COLO668 (cell line): Measurements from ENCODE around the gene TMEM132A.

ENCODE experiments used
- DNase-seq: peaks from one replicate; lab custom pipeline; 2025; ENCODE audit not compliant: unreplicated experiment; lab: John Stamatoyannopoulos, UW

The TMEM132A gene

GRCh38 chr11:60984149-60984548 lies 59.9 kb downstream of the TMEM132A start:
- no peak for DNase-seq

GRCh38 chr11:60984636-60985035 lies 60.4 kb downstream of the TMEM132A start:
- no peak for DNase-seq

- DNase-seq = no peak
Measured at GRCh38 chr11:60985501-60985900, 61.2 kb downstream of the TMEM132A start.

- DNase-seq = no peak
Measured at GRCh38 chr11:60985991-60986915, 62.0 kb downstream of the TMEM132A start.
